B cell (primary cell): Measurements from ENCODE around the gene ABL1. TPM values are rescaled to one million over a fixed set of nuclear protein-coding genes. Genes with fewer than 3 reads are reported as not detected.

Source experiments
- ATAC-seq: fragments of 200-7000 bp; cut with Tn5 transposase; one replicate; pipeline ENCODE4 v1.10.0; 2021; ENCODE audit warnings: low read depth, mild to moderate bottlenecking, moderate number of reproducible peaks, moderate library complexity
- CTCF ChIA-PET: fragments of 350-600 bp; sonication (Branson Sonifier 250); formaldehyde crosslinking; loops from one replicate; lab custom pipeline; 2021; ENCODE audit warnings: antibody characterized with exemption, inconsistent platforms; lab: Charles Lee
- POLR2A ChIA-PET: fragments of 350-600 bp; sonication (Branson Sonifier 250); formaldehyde crosslinking; loops from one replicate; lab custom pipeline; 2021; ENCODE audit warnings: antibody characterized with exemption; lab: Charles Lee
- DNase-seq: peaks from one replicate; pipeline ENCODE4 v3.0.0; 2013
- H2AFZ ChIP-seq: 2 replicates; pipeline ENCODE4 v1.6.1; 2012; ENCODE audit warnings: mild to moderate bottlenecking, low read depth, low read length; ENCODE audit not compliant: insufficient read depth, poor library complexity, severe bottlenecking
- H3K27ac ChIP-seq, 2 donors: 1 replicate in 1 of 2; 2 replicates in 1 of 2; pipeline ENCODE4 v1.5.1; 2012 to 2013; ENCODE audit warnings: low read length in 2 of 2, mild to moderate bottlenecking in 2 of 2, moderate library complexity in 1 of 2
- H3K27me3 ChIP-seq, 4 experiments: fragments of 200-600 bp in 1 of 4; sonication (generic) in 1 of 4; replicated peaks in 1 of 4; 1 replicate in 2 of 4; 2 replicates in 2 of 4; pipeline versions ENCODE4 v1.6.1 to v1.7.0; 2013 to 2016; ENCODE audit warnings: low read length in 3 of 4, mild to moderate bottlenecking in 2 of 4, mixed read lengths in 1 of 4, moderate library complexity in 1 of 4; ENCODE audit not compliant: insufficient read depth in 4 of 4, control insufficient read depth in 3 of 4; ENCODE audit errors: control extremely low read depth in 1 of 4
- H3K36me3 ChIP-seq, 2 experiments: replicated peaks in 1 of 2; 1 replicate in 1 of 2; 2 replicates in 1 of 2; pipeline versions ENCODE4 v1.6.1 to v1.7.1; 2013; ENCODE audit warnings: low read length in 1 of 2; ENCODE audit not compliant: insufficient read depth in 2 of 2, control insufficient read depth in 1 of 2; ENCODE audit errors: control extremely low read depth in 1 of 2, extremely low read depth in 1 of 2
- H3K4me1 ChIP-seq, 2 donors: fragments of 200-600 bp in 1 of 2; sonication (generic) in 1 of 2; 1 replicate in 1 of 2; 2 replicates in 1 of 2; pipeline versions ENCODE4 v1.5.1 to v1.6.1; 2013 to 2017; ENCODE audit warnings: low read length in 2 of 2; ENCODE audit not compliant: control insufficient read depth in 2 of 2, insufficient read depth in 2 of 2
- H3K4me2 ChIP-seq: replicated peaks from 2 replicates; pipeline ENCODE3; 2012; ENCODE audit warnings: mild to moderate bottlenecking, low read depth, low read length; ENCODE audit not compliant: poor library complexity, severe bottlenecking
- H3K4me3 ChIP-seq, 5 experiments: fragments of 200-600 bp in 1 of 5; sonication (generic) in 1 of 5; 1 replicate in 3 of 5; 2 replicates in 2 of 5; pipeline versions ENCODE4 v1.5.1 to v1.7.0; 2011 to 2016; ENCODE audit warnings: low read length in 4 of 5, mild to moderate bottlenecking in 4 of 5, low read depth in 2 of 5, control low read depth in 1 of 5, moderate library complexity in 1 of 5; ENCODE audit not compliant: insufficient read depth in 1 of 5; ENCODE audit errors: control extremely low read depth in 1 of 5, extremely low read depth in 1 of 5
- H3K79me2 ChIP-seq: fragments of 200-600 bp; sonication (generic); one replicate; pipeline ENCODE4 v1.6.0; 2016; ENCODE audit warnings: low read length; ENCODE audit not compliant: control insufficient read depth, insufficient read depth
- H3K9ac ChIP-seq: fragments of 200-600 bp; sonication (generic); 2 replicates; pipeline ENCODE4 v1.6.1; 2017; ENCODE audit warnings: mild to moderate bottlenecking, low read length, moderate library complexity
- H3K9me3 ChIP-seq, 3 donors: one replicate each; pipeline versions ENCODE4 v1.6.1 to v1.7.1; 2013; ENCODE audit warnings: low read length in 2 of 3; ENCODE audit not compliant: control insufficient read depth in 2 of 3, insufficient read depth in 1 of 3; ENCODE audit errors: control extremely low read depth in 1 of 3
- H4K20me1 ChIP-seq: 2 replicates; pipeline ENCODE4 v1.6.0; 2012; ENCODE audit warnings: mild to moderate bottlenecking, low read length; ENCODE audit not compliant: insufficient read depth, control insufficient read depth, poor library complexity, severe bottlenecking
- H3K27ac Mint-ChIP-seq: one replicate; pipeline ENCODE4 v1.8.0; 2021; ENCODE audit warnings: mixed read lengths
- H3K27me3 Mint-ChIP-seq: one replicate; pipeline ENCODE4 v1.8.0; 2021; ENCODE audit warnings: mixed read lengths
- H3K4me1 Mint-ChIP-seq: one replicate; pipeline ENCODE4 v1.8.0; 2021; ENCODE audit warnings: mixed read lengths
- H3K4me3 Mint-ChIP-seq: one replicate; pipeline ENCODE4 v1.8.0; 2021; ENCODE audit warnings: mixed read lengths
- H3K9me3 Mint-ChIP-seq: one replicate; pipeline ENCODE4 v1.8.0; 2022; ENCODE audit warnings: mixed read lengths; ENCODE audit not compliant: insufficient read depth
- CTCF ChIP-seq: fragments of 200-600 bp; IDR thresholded peaks from one replicate; pipeline ENCODE4 v1.8.0; 2022; ENCODE audit warnings: antibody characterized with exemption, mild to moderate bottlenecking
- EZH2 ChIP-seq: IDR thresholded peaks from 2 replicates; pipeline ENCODE4 v1.6.1; 2012; ENCODE audit warnings: borderline replicate concordance, low read depth, mild to moderate bottlenecking, moderate library complexity, low read length; ENCODE audit not compliant: insufficient read depth, poor library complexity, severe bottlenecking
- WGBS: methylation state at CpG from one replicate; pipeline ENCODE4 v1.1.5; 2013; ENCODE audit warnings: missing lambda C conversion rate; ENCODE audit not compliant: insufficient coverage; 5-methylcytosine and 5-hydroxymethylcytosine counted together
- intact Hi-C: fragments of 100-400 bp; cut with micrococcal nuclease; formaldehyde crosslinking; loops from one replicate; pipeline ENCODE4 v1.10.0; 2022
- polyA plus RNA-seq: library from polyadenylated mRNA; depleted of rRNA; stranded (reverse); fragments of >200 nt; gene quantifications from 2 replicates; pipeline ENCODE4 v1.2.3, GENCODE V29; 2012
- total RNA-seq, 2 donors: library from RNA; stranded (reverse); fragments of 120-200 nt in 1 of 2; gene quantifications; 1 replicate in 1 of 2; 2 replicates in 1 of 2; pipeline versions ENCODE4 v1.2.3 to v1.2.4, GENCODE V29; 2013 to 2022

ABL1 gene
- total and polyA plus RNA-seq, 2 donors (not counting 1 experiment from before 2014, with no cell fraction given) = 11.9 to 46.0 TPM

GRCh38 chr9:130929571-130930038, 94.6 kb downstream of the ABL1 start:
- H3K4me1 Mint-ChIP-seq = peaks cover 20% of the 10 kb centered on the region
- ATAC-seq (no peak), DNase-seq (no peak)
- no peaks in the 10 kb centered on the region for H3K79me2 ChIP-seq
- H3K27ac Mint-ChIP-seq = peak overlapping the region; percentile 10
- H3K4me2 ChIP-seq = no peak overlapping the region
- H3K27ac ChIP-seq = no peak overlapping the region
- no peak for TF ChIP-seq EZH2
- TF ChIP-seq CTCF = no peak
- H3K36me3 ChIP-seq = no peaks in the 10 kb centered on the region
- ChIA-PET CTCF (no interaction called here), POLR2A (no interaction called here)
- no peak overlapping the region for H2AFZ ChIP-seq
- intact Hi-C loops = no loop called here
- H3K27me3 ChIP-seq = peaks cover 0 to 24% (median 11%) of the 10 kb centered on the region in 4 experiments
- H3K9me3 ChIP-seq = peaks cover 0 to 3% (median 0%) of the 10 kb centered on the region in 3 donors
- H4K20me1 ChIP-seq = no peaks in the 10 kb centered on the region
- WGBS = 91% methylated on average over 36 of the region's 36 CpGs
- no peak overlapping the region for H3K4me3 ChIP-seq
- no peak overlapping the region for H3K4me3 Mint-ChIP-seq
- H3K9me3 Mint-ChIP-seq = no peaks in the 10 kb centered on the region
- H3K4me1 ChIP-seq = peaks cover 0 to 7% of the 10 kb centered on the region in 2 donors
- H3K9ac ChIP-seq = no peak overlapping the region
- peaks cover 39% of the 10 kb centered on the region for H3K27me3 Mint-ChIP-seq

- 86% methylated on average over 12 of the region's 23 CpGs for WGBS
- H3K27ac Mint-ChIP-seq = peak overlapping the region; percentile 10
These were observed 95.2 kb downstream of the ABL1 start for GRCh38 chr9:130930132-130930803.

More at GRCh38 chr9:130930132-130930803, 95.2 kb downstream of the ABL1 start:
- Mint-ChIP-seq H3K27me3 (peaks cover 41% of the 10 kb centered on the region), H3K4me1 (peaks cover 20% of the 10 kb centered on the region), H3K9me3 (no peaks in the 10 kb centered on the region), H3K4me3 (no peak overlapping the region)
- Histone ChIP-seq H3K4me2 (no peak overlapping the region), H3K4me3 (no peak overlapping the region), H3K9me3 (peaks cover 0 to 3% (median 0%) of the 10 kb centered on the region in 3 donors), H3K4me1 (peaks cover 0 to 7% of the 10 kb centered on the region in 2 donors), H3K27me3 (peaks cover 0 to 31% (median 14%) of the 10 kb centered on the region in 4 experiments), H4K20me1 (no peaks in the 10 kb centered on the region), H2AFZ (no peak overlapping the region), H3K27ac (no peak overlapping the region), H3K79me2 (no peaks in the 10 kb centered on the region), H3K9ac (no peak overlapping the region), H3K36me3 (no peaks in the 10 kb centered on the region)
- DNase-seq (no peak), ATAC-seq (no peak)
- TF ChIP-seq CTCF (no peak), EZH2 (no peak)
- CTCF ChIA-PET = no interaction called here
- intact Hi-C loops = no loop called here
- POLR2A ChIA-PET = no interaction called here
